GM19099 (cell line): Measurements from ENCODE around the gene DCBLD2.

Experiments
- POLR2A ChIP-seq: IDR thresholded peaks from 3 replicates; pipeline ENCODE4 v1.6.1; 2011; ENCODE audit warnings: low read depth; ENCODE audit not compliant: insufficient read length; ENCODE audit errors: extremely low read depth

The DCBLD2 gene, protein sequence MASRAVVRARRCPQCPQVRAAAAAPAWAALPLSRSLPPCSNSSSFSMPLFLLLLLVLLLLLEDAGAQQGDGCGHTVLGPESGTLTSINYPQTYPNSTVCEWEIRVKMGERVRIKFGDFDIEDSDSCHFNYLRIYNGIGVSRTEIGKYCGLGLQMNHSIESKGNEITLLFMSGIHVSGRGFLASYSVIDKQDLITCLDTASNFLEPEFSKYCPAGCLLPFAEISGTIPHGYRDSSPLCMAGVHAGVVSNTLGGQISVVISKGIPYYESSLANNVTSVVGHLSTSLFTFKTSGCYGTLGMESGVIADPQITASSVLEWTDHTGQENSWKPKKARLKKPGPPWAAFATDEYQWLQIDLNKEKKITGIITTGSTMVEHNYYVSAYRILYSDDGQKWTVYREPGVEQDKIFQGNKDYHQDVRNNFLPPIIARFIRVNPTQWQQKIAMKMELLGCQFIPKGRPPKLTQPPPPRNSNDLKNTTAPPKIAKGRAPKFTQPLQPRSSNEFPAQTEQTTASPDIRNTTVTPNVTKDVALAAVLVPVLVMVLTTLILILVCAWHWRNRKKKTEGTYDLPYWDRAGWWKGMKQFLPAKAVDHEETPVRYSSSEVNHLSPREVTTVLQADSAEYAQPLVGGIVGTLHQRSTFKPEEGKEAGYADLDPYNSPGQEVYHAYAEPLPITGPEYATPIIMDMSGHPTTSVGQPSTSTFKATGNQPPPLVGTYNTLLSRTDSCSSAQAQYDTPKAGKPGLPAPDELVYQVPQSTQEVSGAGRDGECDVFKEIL

GRCh38 chr3:98901392-98902350, at the start of gene DCBLD2:
Gene DCBLD2 (minus strand): TSS chr3:98901695. CDS start chr3:98901326, 369 bp downstream.
- peak; percentile 57 for TF ChIP-seq POLR2A

DNA sequence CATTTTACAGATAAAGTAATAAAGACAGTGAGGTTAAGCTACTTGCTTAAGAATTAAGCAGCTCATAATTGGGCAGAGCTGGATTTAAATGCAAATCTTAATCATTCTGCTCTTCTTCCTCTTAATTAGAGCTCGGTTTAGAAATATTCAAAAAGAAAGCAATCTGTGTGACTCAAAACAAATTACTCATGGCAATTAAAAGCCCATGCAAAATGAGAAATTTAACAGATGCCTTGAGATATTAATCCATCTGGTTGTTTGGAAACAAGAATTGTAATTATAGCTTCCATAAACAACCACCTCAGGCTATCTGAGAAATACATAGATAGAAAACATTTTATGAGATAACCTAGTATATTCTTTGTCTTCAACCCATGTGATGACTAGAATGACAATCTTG, 44.2 kb upstream of the DCBLD2 start:
- TF ChIP-seq POLR2A, result no peak

DNA sequence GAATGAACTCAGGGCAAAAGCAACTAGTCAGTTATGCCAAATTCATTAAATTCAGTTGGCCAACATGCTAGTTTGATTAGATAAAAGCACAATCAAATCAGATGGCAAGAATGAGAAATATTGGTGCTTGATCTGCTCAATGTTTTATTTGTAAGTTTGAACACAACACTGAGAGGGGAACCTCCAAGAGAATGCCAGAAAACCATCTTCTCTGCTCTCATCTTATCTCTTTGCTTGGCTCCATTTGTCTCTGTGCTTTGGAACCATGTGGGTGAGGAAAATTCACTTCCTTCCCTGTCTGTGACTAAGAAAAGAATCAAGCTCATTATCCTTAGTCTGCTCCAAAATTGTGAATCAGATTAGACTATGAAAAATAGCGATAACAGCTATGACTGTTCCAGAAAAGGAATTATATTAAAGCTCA, 43.6 kb upstream of the DCBLD2 start:
- no peak for TF ChIP-seq POLR2A

GRCh38 chr3:98930413-98930812, 28.9 kb upstream of the DCBLD2 start:
- no peak for TF ChIP-seq POLR2A

GRCh38 chr3:98921957-98922356, 20.5 kb upstream of the DCBLD2 start:
- no peak for TF ChIP-seq POLR2A

DNA sequence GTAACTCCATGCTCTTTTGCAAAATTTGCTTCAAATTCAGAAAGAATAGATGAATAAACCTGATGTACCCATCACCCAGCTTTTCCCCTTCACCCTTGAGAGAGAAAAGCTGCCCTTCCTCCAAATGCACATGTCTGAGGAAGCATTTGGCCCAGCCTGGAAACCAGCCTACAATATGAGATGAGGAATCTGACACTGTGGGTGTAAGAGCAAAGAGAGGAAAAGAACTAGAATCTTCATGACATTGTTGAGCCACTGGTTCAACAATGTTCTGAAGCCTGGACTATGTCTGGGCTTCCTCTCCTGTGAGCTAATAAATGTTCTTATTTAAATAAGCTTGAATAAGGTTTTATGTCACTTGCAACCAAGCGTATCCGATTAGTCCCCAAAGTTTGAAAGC, 18.7 kb upstream of the DCBLD2 start:
- no peak for TF ChIP-seq POLR2A

DNA sequence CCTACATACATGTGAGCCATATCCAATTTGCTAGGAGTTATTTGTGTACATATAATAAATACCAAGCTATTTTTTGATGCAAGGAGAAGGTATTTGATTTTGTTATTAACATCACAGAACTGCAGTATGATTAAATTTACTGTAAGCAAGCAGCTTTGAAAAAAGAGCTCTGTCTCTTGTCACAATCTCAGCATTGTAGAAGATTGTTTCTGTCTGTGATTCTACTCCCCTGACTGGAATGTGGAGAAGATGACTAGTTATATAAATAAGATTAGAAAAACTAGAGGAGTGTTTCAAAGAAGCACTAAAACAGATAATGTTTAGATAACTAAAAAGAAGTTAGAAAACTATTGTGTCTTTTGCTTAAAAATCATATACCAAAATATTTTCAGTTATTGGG, 17.1 kb upstream of the DCBLD2 start:
- TF ChIP-seq POLR2A, result no peak

GRCh38 chr3:98917608-98918007, 16.1 kb upstream of the DCBLD2 start:
- TF ChIP-seq POLR2A, result no peak

DNA sequence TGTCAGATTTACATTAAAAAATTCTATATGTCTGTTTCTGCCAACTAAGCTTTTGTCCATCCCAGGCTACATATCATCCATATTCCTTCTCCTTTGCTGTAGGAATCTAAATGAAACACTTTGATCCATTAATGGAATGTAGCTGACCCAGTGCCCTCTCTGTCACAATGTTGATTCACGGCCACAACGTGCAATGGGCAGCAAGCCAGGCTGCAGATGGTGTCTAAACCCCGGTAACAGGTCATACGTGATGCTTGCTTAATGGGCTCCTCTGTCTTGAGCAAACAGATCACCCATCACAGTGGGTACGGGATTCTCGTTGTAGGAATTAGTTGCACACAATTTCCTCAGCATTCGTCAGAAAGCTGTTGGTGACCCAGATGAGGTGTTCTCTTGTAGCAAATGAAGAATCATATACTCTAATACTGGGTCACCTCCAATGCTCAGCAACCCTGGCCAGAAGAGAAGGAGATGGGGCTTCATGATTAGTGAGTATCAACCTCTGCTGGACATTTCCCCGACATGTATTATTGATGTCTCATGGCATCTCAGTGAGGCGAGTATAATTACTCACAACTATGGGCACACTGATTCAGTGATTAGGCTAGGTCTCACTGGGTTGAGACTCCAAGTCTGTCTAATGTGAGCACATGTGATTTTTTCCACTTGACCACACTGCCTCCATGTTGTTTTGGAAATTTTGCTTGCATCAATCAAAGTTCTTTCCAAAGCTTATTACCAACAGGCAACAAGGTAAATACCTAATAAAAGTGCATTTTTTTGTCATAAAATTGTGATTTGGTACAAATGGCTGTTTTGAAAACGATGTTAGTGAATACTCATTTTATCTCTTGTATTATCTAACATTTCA, 12.9 kb upstream of the DCBLD2 start:
- no peak for TF ChIP-seq POLR2A

- no peak for TF ChIP-seq POLR2A
These were observed 11.0 kb upstream of the DCBLD2 start for GRCh38 chr3:98912448-98912847.

DNA sequence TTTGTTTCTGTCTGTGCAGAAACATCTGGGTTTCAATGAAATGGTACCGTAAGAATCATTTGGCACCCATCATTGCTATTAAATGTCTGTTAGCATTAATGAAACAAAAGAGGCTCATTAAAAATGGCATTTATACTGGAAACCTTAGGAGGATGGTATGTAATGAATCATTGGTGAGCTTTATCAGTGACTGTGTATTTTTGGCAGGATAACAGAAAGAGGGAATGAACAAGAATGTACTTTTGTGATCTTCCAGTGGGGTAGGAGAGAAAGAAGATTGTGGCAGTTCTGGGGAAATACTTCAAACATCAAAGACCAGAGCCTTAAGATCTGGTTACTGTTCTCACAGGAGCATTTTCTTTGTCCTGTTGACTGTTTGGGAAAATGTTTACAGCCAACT, 4.7 kb upstream of the DCBLD2 start:
- TF ChIP-seq POLR2A, result no peak

GRCh38 chr3:98903705-98904481, 2.4 kb upstream of the DCBLD2 start:
- no peak for TF ChIP-seq POLR2A

DNA sequence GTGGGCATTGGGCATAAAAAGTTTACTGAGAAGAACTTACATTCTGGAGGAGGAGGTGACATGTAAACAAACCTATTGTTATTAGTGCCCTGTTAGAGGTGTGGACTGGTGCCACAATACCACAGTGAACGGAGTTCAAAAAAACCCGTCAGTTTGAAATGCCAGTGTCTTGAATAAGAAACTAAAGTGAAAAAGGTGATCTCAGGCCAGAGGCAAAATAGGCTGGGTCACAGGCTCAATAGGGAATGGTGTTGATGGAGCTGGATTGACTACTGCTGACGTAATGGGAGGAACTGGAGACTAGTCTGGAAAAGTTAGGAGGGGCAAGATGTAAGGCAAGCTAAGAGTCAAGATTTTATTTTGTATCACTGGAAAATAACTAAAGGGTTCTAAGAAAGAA, 1.6 kb upstream of the DCBLD2 start:
- no peak for TF ChIP-seq POLR2A
